ENCODE measurements around the gene NFE2L3.

GRCh38 chr7:26122745-26123144, 29.3 kb upstream of the NFE2L3 start:
- no peak for TF ChIP-seq ZNF274 (IDR thresholded peaks at IDR 0.05; ENCODE audit: low read depth, low read length)
- no peak for TF ChIP-seq SUZ12 (IDR thresholded peaks at IDR 0.05; ENCODE audit: extremely low read depth, insufficient read depth, insufficient read length)

Measured in NT2/D1 (cell line).